ENCODE results near the gene NR1D1.

Gene NR1D1

DNA sequence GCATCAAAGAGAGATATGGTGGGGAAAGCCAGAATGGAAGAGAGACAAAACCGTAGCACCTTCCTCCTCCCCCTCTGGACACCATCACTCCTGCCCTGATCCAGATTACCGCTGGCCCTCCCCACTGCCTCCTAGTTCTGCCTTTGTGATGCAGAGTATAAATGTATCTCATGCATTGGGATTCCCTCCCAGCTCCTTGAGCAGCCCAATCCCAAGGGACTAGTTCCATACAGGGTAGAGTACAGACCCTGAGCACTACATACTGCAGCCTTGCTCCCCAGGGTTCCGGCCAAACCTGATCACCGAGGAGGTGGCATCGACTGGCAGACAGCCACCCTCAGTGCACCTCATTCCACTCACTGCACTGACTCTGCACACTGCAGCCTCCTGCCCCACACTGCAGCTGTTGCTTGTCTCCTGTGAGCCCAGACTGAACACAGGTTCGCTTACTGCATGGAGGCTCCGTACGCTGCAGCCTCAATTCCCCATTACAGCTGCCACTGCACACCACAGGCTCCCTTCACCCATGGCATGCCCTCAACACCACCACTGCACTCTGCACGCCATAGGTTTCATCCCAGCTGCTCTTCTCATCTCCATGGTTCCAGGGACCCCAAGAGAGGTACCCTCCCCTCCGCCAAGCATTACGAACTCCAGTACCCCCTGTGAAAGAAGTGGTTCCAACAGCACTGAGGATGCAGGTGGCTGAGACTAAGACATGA, 39.3 kb downstream of the NR1D1 start:
- DNase-seq = no peak

DNA sequence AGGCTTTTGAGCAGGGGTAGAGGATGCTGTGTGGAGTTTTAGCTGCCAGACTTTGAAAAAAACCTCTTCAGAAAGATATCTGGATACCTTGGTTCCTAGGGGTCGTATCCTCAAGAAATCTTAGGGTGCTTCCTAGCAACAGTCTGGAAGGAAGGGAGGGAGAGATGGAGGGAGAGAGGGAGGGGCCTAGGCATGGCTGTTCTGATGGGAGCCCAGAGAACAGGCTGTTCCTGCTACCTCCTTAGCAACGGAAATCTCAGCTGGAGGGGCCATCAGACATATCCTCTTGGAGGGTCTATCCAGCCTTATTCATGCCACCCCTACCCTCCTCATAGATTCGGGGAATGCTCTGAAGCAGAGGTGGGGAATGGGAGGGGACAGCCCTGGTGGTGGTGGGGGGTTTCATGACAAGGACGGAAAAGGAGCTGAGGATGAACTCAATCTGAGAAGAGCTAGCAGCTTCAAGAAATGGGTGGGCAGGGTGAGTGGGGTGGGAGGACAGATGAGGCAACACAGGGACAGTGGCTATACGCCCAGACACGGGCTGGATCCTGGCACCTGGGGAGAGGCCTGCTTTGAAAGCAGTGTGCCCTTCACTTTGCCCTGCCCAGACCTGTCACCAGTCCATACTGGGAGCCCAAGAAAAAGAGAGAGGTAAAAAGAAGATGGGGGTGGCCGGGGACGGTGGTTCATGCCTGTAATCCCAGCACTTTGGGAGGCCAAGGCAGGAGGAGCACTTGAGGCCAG, 40.5 kb downstream of the NR1D1 start:
- no peak for DNase-seq

DNA sequence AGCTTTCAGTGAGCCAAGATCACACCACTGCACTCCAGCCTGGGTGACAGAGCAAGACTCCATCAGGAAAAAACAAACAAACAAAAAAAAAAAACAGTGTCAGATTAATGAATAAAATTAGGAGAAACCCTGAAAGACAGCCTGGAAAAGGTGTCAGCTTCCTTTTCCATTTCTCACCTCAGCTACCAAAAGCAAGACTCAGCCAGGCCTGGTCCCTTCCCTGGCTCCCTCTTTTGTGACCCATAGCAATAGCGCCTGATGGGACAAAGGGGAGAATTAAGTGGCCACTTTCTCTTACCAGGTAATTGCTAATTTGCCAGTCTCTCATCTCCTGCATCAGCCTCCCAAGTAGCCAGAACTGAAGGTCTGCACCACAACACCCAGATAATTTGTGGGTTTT, 41.5 kb downstream of the NR1D1 start:
- no peak for DNase-seq

DNA sequence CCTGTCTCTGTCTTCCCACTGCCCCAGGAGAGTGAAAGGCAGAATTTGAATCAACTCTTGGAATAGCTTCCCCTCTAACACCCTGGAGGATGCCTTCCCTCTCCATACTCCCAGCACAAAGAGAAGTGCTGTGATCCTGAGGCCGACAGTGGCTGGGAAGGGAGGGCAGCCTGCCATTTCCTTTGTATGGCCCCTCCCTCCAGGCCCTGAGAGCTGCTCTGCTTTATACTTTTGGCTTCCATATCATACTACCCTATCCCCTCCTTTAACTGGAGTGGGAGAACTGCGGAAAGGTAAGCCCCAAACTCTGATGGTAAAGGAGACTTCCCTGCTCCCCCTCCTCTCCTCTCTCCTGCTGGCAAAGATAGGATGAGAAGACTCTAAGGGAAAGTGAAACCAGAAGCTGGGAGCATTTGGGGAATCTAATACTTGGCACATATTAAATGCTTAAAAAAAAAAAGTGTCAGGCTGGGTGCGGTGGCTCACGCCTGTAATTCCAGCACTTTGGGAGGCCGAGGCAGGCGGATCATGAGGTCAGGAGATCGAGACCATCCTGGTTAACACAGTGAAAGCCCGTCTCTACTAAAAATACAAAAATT, 42.1 kb downstream of the NR1D1 start:
- DNase-seq = no peak

DNA sequence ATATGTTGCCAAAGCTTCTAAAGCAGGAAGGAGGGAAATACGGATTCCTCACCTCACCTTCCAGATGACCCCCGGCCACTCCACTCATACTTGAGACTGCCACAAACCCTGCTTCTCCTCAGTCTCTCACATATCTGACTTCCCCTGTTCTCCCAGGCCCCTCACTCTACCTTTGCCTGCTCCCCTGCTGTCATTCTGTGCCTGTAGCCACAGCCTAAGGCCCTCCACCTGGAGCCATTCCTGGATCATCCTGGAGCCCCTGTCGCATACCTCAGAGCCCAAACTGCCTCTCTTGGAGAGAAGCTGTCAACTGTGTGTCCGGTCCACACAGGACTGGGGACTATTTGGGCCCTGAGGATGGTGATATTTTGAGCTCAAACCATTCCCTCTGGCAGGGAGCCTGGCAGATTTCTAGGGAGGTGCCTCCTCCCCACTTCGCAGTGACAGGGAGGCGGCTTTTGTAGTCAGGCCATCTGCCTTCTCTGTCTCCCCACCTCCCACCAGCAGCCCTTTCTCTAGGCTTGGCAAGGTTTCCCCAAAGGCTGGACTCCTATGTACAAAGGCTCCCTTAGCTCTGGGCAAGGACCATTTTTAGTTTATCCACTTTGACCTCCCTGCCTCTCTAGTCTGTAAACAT, 43.9 kb downstream of the NR1D1 start:
- no peak for DNase-seq
